ENCODE measurements around the gene NKD1.

Gene NKD1

DNA sequence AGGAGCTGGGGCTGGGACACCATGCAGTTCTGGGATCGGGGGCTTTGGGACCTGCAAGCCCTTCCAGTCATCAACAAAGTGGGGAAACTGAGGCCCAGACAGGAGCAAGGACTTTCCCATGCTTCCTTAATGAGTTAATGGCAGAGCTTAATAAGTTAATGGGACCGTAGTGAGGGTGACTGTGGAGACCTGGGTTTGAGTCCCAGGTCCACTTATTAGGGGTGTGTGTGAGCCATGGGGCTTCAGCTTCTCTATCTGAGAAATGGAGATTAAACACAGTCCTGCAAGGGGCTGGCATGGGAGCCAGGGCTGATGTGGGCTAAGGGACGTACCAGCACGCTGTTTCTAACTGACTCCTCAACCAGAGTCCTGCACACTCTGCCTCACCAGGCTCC, 41.7 kb upstream of the NKD1 start:
- Histone ChIP-seq H3K36me3 (ENCODE audit: insufficient read depth, low read length) (no peaks in the 10 kb centered on the region), H3K4me3 (ENCODE audit: low read depth in 1 of 2, low read length in 2 of 2) (no peak overlapping the region), H3K27me3 (ENCODE audit: control insufficient read depth in 1 of 2, insufficient read depth in 2 of 2, low read length in 2 of 2) (no peaks in the 10 kb centered on the region), H3K27ac (ENCODE audit: low read depth, low read length) (no peak overlapping the region), H3K9me3 (ENCODE audit: low read length) (no peaks in the 10 kb centered on the region), H3K4me1 (ENCODE audit: insufficient read depth, low read length) (no peaks in the 10 kb centered on the region), H3K9ac (ENCODE audit: low read length) (no peak overlapping the region)

DNA sequence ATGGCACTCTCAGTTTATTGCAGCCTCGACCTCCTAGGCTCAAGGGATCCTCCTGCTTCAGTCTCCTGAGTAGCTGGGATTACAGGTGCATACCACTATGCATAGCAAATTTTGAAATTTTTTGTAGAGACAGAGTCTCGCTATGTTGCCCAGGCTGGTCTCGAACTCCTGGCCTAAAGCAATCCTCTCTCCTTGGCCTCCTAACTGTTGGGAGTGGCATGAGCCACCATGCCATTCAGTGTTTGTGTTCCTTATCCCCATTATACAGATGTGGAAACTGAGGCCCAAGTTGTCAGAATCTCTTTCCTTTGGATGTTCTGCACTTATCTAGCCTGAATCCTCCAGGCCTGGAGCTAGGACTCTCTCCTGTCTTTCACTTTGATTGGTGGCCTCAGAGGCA, 40.8 kb upstream of the NKD1 start:
- no peaks in the 10 kb centered on the region for H3K27me3 ChIP-seq (ENCODE audit: control insufficient read depth in 1 of 2, insufficient read depth in 2 of 2, low read length in 2 of 2)

DNA sequence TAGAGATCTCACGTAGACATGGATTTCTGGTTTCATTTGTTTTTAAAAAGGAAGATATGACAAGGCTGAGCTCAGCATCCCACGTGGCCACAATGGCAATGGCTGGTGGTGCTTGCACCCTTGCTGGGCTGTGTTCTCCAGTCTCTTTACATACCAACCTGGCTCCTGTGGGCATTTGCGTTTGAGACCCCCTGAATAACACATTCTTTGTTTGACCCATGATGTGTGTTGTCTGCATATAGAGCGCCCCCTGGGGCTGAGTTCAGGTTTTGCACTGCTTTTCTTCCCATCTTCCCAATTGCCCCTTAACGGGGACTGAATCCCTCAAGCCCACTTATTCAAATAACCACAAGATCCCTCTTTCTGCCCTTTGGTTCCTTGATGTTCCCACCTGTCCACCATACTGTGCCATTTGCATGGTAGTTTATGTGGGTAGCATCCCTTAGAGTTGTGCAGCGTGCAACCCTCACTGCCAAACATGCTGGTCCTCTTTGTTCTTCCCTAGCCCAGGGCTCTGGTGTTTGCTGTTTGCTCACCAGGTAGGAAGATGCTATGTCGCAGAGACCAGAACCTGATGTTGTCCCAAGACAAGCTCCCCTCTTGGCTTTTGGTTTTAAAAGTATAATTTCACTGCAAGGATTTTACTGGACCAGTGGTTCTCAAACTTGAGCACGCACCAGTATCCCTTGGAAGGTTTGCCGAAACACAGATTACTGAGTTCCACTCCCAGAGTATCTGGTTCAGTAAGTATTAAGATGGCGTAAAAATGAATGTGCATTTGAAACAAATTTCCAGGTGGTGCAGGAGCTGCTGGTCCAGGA, 38.5 kb upstream of the NKD1 start:
- H3K4me1 ChIP-seq (ENCODE audit: insufficient read depth, low read length), result no peaks in the 10 kb centered on the region
- H3K27me3 ChIP-seq (ENCODE audit: control insufficient read depth in 1 of 2, insufficient read depth in 2 of 2, low read length in 2 of 2), result no peaks in the 10 kb centered on the region
- H3K9me3 ChIP-seq (ENCODE audit: low read length), result no peaks in the 10 kb centered on the region
- H3K9ac ChIP-seq (ENCODE audit: low read length), result no peak overlapping the region
- no peak overlapping the region for H3K27ac ChIP-seq (ENCODE audit: low read depth, low read length)
- no peaks in the 10 kb centered on the region for H3K36me3 ChIP-seq (ENCODE audit: insufficient read depth, low read length)
- no peak overlapping the region for H3K4me3 ChIP-seq (ENCODE audit: low read depth in 1 of 2, low read length in 2 of 2)

More for the DNA sequence above, 40.8 kb upstream of the NKD1 start:
- no peak overlapping the region for H3K9ac ChIP-seq (ENCODE audit: low read length)
- no peaks in the 10 kb centered on the region for H3K9me3 ChIP-seq (ENCODE audit: low read length)
- no peak overlapping the region for H3K27ac ChIP-seq (ENCODE audit: low read depth, low read length)
- no peaks in the 10 kb centered on the region for H3K36me3 ChIP-seq (ENCODE audit: insufficient read depth, low read length)
- no peak overlapping the region for H3K4me3 ChIP-seq (ENCODE audit: low read depth in 1 of 2, low read length in 2 of 2)
- no peaks in the 10 kb centered on the region for H3K4me1 ChIP-seq (ENCODE audit: insufficient read depth, low read length)

DNA sequence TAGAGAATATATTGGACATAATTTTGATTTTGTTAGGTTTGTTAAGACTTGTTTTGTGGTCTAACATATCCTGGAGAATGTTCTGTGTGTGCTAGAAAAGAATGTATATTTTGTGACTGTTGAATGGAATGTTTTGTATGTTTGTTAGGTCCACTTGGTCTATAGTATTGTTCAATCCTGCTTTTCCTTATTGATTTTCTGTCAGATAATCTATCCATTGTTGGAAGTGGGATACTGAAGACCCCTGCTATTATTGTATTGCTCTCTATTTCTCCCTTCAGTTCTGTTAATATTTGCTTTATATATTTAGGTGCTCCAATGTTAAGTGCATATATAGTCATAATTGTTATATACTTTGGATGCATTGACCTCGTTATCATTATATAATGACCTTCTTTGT, 33.0 kb upstream of the NKD1 start:
- no peaks in the 10 kb centered on the region for H3K27me3 ChIP-seq (ENCODE audit: control insufficient read depth in 1 of 2, insufficient read depth in 2 of 2, low read length in 2 of 2)
- no peak overlapping the region for H3K4me3 ChIP-seq (ENCODE audit: low read depth in 1 of 2, low read length in 2 of 2)
- H3K36me3 ChIP-seq (ENCODE audit: insufficient read depth, low read length), result no peaks in the 10 kb centered on the region
- no peaks in the 10 kb centered on the region for H3K4me1 ChIP-seq (ENCODE audit: insufficient read depth, low read length)
- H3K9me3 ChIP-seq (ENCODE audit: low read length), result peaks cover 8% of the 10 kb centered on the region
- H3K27ac ChIP-seq (ENCODE audit: low read depth, low read length), result no peak overlapping the region
- no peak overlapping the region for H3K9ac ChIP-seq (ENCODE audit: low read length)

DNA sequence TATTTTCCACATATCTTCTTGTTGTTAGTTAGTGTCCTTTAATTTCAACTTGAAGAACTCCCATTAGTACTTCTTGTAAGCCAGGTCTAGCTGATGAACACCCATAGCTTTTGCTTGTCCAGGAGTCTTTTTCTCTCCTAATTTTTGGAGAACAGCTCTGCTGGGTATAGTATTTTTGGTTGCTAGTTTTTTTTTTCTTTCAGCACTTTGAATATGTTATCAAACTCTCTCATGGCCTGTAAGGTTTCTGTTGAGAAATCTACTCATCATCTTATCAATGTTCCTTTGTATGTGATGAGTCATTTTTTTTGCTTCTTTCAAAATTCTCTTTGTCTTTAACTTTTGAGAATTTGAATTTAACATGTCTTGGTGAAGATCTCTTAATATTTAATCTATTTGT, 31.8 kb upstream of the NKD1 start:
- no peak overlapping the region for H3K9ac ChIP-seq (ENCODE audit: low read length)
- H3K4me3 ChIP-seq (ENCODE audit: low read depth in 1 of 2, low read length in 2 of 2), result no peak overlapping the region
- H3K27me3 ChIP-seq (ENCODE audit: control insufficient read depth in 1 of 2, insufficient read depth in 2 of 2, low read length in 2 of 2), result no peaks in the 10 kb centered on the region
- no peaks in the 10 kb centered on the region for H3K4me1 ChIP-seq (ENCODE audit: insufficient read depth, low read length)
- H3K36me3 ChIP-seq (ENCODE audit: insufficient read depth, low read length), result no peaks in the 10 kb centered on the region
- H3K9me3 ChIP-seq (ENCODE audit: low read length), result peaks cover 8% of the 10 kb centered on the region
- no peak overlapping the region for H3K27ac ChIP-seq (ENCODE audit: low read depth, low read length)

DNA sequence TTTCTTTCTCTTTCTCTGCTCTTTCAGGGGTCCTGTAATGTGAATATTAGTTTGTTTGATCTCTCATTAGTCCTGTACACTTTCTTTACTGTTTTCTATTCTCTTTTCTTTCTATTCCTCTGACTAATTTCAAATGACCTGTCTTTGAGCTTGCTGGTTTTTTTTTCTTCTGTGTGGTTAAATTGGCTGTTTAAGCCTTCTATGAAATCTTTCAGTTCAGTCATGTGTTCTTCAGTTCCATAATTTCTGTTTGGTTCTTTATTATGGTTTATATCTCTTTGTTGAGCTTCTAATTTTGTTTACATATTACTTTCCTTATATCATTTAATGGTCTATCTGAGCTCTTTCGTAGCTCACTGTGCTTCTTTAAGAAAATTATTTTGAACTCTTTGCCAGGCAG, 31.3 kb upstream of the NKD1 start:
- H3K4me1 ChIP-seq (ENCODE audit: insufficient read depth, low read length), result no peaks in the 10 kb centered on the region
- peaks cover 8% of the 10 kb centered on the region for H3K9me3 ChIP-seq (ENCODE audit: low read length)
- no peak overlapping the region for H3K4me3 ChIP-seq (ENCODE audit: low read depth in 1 of 2, low read length in 2 of 2)
- H3K36me3 ChIP-seq (ENCODE audit: insufficient read depth, low read length), result no peaks in the 10 kb centered on the region
- H3K27me3 ChIP-seq (ENCODE audit: control insufficient read depth in 1 of 2, insufficient read depth in 2 of 2, low read length in 2 of 2), result peaks cover 0 to 3% of the 10 kb centered on the region in 2 donors
- H3K9ac ChIP-seq (ENCODE audit: low read length), result no peak overlapping the region
- no peak overlapping the region for H3K27ac ChIP-seq (ENCODE audit: low read depth, low read length)

DNA sequence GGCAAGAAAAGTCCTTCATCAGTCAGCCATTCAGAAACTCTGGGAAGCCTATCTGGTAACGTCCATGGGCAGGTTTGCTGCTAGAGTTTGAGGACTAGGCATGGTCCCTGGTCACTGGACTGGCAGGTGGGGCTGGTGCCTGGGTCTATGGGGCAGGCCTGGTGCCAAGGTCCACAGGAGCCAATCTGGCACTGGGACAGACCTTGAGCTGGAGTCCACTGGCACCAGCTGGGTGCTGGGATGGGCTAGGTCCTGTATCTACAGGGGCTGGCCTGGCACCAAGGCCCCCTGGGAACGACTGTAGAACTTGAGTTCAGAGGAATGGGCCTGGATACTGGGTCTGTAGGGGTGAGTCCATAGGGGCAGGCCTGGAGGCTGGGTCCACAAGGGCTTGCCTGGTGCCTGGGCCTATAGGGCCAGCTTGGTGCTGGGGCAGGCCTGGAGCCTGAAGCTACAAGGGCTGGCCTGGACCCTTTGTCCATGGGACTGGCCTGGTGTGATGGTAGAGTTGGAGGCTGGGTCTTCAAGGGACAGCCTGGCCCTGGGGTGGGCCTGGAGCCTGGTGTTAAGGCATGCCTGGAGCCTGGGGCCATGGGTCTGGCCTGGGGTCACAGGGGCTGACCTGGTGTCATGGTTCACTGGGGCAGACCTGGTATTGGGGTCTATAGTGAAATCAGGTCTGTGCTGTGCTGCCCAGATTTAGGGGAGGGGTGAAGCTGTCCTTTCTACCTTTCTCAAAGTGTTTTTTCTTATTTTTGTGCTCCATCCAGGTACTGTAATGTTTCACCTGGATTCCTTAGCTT, 30.5 kb upstream of the NKD1 start:
- Histone ChIP-seq H3K36me3 (ENCODE audit: insufficient read depth, low read length) (no peaks in the 10 kb centered on the region), H3K27ac (ENCODE audit: low read depth, low read length) (no peak overlapping the region), H3K4me3 (ENCODE audit: low read depth in 1 of 2, low read length in 2 of 2) (no peak overlapping the region), H3K27me3 (ENCODE audit: control insufficient read depth in 1 of 2, insufficient read depth in 2 of 2, low read length in 2 of 2) (peaks cover 0 to 4% of the 10 kb centered on the region in 2 donors), H3K9me3 (ENCODE audit: low read length) (peaks cover 8% of the 10 kb centered on the region), H3K4me1 (ENCODE audit: insufficient read depth, low read length) (no peaks in the 10 kb centered on the region), H3K9ac (ENCODE audit: low read length) (no peak overlapping the region)

DNA sequence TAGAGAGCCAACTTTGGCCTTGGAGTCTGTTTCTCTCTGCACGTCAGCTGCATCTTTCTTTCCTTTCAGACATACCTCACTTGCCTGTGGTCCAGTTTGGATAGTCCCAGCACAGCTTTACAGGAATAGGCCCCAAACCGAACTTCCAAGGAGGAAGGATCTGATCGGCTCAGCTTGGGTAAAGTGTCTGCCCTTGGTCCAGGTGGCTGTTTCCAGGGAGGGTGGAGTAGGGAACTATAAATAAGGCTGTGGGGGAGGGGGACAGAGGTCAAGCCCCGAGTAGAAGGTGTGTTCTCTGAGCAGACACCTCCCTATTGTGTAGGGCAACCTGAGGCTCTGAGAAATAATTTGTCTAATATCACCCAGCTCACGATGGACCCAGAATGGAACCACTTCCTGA, 29.2 kb upstream of the NKD1 start:
- peaks cover 0 to 4% of the 10 kb centered on the region in 2 donors for H3K27me3 ChIP-seq (ENCODE audit: control insufficient read depth in 1 of 2, insufficient read depth in 2 of 2, low read length in 2 of 2)
- no peaks in the 10 kb centered on the region for H3K4me1 ChIP-seq (ENCODE audit: insufficient read depth, low read length)
- peaks cover 8% of the 10 kb centered on the region for H3K9me3 ChIP-seq (ENCODE audit: low read length)
- H3K4me3 ChIP-seq (ENCODE audit: low read depth in 1 of 2, low read length in 2 of 2), result no peak overlapping the region
- H3K27ac ChIP-seq (ENCODE audit: low read depth, low read length), result no peak overlapping the region
- no peaks in the 10 kb centered on the region for H3K36me3 ChIP-seq (ENCODE audit: insufficient read depth, low read length)
- no peak overlapping the region for H3K9ac ChIP-seq (ENCODE audit: low read length)

DNA sequence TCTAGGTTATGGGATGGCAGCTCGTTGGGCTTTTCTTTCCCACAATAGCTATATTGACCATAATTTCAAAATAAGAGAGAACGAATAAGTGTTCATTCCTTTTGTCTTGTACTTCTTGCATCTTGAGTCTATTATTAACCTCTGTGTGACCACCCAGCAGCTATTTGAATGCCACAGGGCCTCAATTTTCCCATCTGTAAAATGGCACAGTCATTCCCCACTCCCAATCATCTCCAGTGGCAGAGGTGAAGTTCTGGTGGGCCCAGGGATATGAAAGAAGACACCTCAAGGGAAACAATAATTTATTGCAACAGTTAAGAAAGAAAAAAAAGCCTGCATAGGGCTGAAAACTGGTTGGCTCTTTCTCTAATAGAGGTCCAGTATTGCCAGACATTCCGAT, 28.6 kb upstream of the NKD1 start:
- peaks cover 0 to 4% of the 10 kb centered on the region in 2 donors for H3K27me3 ChIP-seq (ENCODE audit: control insufficient read depth in 1 of 2, insufficient read depth in 2 of 2, low read length in 2 of 2)

DNA sequence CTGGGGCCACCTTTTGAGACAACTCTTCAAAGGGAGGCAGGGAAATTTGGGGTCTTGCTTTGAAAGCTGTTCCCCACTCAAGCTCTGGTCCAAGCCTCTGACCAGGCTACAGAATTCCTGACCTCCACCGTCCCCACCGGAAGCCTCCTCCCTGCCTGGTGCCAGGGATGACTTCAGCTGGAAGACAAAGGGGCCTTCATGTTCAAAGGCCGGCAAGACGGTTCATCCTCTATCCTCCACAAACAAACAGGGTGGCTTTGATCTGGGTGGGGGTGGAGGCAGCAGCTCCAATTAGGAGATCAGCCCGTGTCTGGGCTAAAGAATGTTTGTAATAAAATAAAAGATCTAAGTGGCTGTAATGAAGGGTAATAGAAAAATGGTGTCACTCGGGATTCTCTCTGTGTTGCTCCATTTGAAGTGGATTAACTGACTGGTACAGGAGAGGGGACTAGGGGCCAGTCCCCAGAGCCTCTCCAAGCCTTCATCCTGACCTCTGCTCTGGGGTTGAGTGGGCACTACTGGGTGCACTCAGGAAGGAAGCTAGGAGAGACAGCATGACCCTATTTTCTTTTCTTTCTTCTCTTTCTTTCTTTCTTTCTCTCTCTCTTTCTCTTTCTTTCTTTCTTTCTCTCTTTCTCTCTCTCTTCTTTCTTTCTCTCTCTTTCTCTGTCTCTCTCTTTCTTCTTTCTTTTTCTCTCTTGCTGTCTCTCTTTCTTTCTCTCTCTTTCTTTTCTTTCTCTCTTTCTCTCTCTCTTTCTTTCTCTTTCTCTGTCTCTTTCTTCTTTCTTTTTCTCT, 27.5 kb upstream of the NKD1 start:
- H3K9me3 ChIP-seq (ENCODE audit: low read length), result peaks cover 8% of the 10 kb centered on the region
- H3K36me3 ChIP-seq (ENCODE audit: insufficient read depth, low read length), result no peaks in the 10 kb centered on the region
- H3K27me3 ChIP-seq (ENCODE audit: control insufficient read depth in 1 of 2, insufficient read depth in 2 of 2, low read length in 2 of 2), result peaks cover 0 to 4% of the 10 kb centered on the region in 2 donors
- no peaks in the 10 kb centered on the region for H3K4me1 ChIP-seq (ENCODE audit: insufficient read depth, low read length)
- H3K9ac ChIP-seq (ENCODE audit: low read length), result no peak overlapping the region
- H3K4me3 ChIP-seq (ENCODE audit: low read depth in 1 of 2, low read length in 2 of 2), result no peak overlapping the region
- no peak overlapping the region for H3K27ac ChIP-seq (ENCODE audit: low read depth, low read length)

More for the DNA sequence above, 28.6 kb upstream of the NKD1 start:
- H3K9me3 ChIP-seq (ENCODE audit: low read length), result peaks cover 8% of the 10 kb centered on the region
- H3K4me3 ChIP-seq (ENCODE audit: low read depth in 1 of 2, low read length in 2 of 2), result no peak overlapping the region
- H3K9ac ChIP-seq (ENCODE audit: low read length), result no peak overlapping the region
- H3K27ac ChIP-seq (ENCODE audit: low read depth, low read length), result no peak overlapping the region
- H3K36me3 ChIP-seq (ENCODE audit: insufficient read depth, low read length), result no peaks in the 10 kb centered on the region
- no peaks in the 10 kb centered on the region for H3K4me1 ChIP-seq (ENCODE audit: insufficient read depth, low read length)

DNA sequence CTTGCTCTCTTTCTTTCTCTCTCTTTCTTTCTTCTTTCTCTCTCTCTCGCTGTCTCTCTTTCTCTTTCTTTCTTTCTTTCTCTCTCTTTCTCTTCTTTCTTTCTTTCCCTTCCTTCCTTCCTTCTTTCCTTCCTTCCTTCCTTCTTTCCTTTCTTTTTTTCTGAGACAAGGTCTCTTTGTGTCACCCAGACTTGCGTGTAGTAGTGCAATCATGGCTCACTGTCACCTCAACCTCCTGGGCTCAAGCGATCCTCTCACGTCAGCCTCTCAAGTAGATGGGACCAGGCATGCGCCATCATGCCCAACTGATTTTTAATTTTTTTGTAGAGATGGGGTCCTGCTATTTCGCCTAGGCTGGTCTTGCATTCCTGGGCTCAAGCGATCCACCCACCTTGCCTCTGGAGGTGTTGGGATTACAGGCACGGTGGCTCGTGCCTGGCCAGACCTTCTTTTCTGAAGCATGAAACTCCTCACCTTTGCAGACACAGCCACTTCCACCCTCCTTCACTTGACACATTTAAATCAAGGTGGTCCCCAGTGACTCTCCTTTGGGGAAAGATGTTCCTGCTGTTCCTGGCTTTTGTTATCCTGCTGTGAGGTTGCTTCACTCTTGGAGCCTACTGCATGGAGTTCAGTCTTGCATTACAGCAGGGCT, 26.8 kb upstream of the NKD1 start:
- Histone ChIP-seq H3K9ac (ENCODE audit: low read length) (no peak overlapping the region), H3K4me1 (ENCODE audit: insufficient read depth, low read length) (no peaks in the 10 kb centered on the region), H3K27ac (ENCODE audit: low read depth, low read length) (no peak overlapping the region), H3K9me3 (ENCODE audit: low read length) (peaks cover 8% of the 10 kb centered on the region), H3K36me3 (ENCODE audit: insufficient read depth, low read length) (no peaks in the 10 kb centered on the region), H3K27me3 (ENCODE audit: control insufficient read depth in 1 of 2, insufficient read depth in 2 of 2, low read length in 2 of 2) (peaks cover 0 to 4% of the 10 kb centered on the region in 2 donors), H3K4me3 (ENCODE audit: low read depth in 1 of 2, low read length in 2 of 2) (no peak overlapping the region)
